HL-60/S4 treated with retinoic acid at 250 ng/mL for 4 days and 3 days (cell line): ENCODE results near the gene LRPAP1.

Source experiments
- in situ Hi-C: fragments of 300-500 bp; cut with MboI; formaldehyde crosslinking; loops from 2 replicates; pipeline ENCODE4 v1.7.0; 2022; ENCODE audit warnings: low sequenced_read_pairs

The LRPAP1 gene

GRCh38 chr4:3502941-3503936 is 29.0 kb downstream of the LRPAP1 start:
- in situ Hi-C loops: no loop called here

GRCh38 chr4:3501825-3502425 is 30.3 kb downstream of the LRPAP1 start:
- in situ Hi-C loops: no loop called here

DNA sequence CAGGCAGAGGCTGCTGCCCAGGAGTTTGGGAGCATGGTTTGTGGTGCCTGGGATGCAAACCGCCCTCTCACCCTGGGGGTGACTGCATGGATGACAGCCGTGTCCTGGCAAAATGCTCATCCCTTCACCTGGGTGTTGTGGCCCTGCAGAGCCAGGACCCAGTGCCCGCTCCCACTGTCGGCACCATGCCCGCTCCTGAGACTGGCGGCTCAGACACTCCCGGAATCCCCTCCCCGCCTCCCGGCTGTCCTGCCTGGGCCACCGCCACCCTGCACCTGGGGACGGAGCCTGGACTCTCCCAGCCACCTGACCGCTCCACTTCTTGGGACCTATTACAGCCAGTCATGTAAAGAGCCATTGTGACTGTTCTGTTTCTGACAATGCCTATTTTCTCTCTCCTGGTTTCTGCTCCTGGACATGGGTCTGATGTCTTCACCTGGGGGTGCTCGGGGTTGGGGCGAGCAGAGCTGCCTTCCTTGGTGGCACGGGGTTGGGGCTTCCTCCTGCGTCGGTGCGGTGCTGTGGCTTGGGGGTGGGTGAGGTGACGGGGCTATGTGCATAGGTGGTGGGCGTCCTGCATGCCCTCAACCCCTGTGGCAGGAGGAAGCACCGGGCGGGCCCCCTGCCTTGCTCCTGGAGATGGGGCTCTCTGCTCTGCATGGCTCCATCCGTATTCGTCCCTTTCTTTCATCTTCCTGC is 30.9 kb downstream of the LRPAP1 start:
- in situ Hi-C loops: no loop called here

GRCh38 chr4:3500634-3501101 is 31.6 kb downstream of the LRPAP1 start:
- in situ Hi-C loops: no loop called here

DNA sequence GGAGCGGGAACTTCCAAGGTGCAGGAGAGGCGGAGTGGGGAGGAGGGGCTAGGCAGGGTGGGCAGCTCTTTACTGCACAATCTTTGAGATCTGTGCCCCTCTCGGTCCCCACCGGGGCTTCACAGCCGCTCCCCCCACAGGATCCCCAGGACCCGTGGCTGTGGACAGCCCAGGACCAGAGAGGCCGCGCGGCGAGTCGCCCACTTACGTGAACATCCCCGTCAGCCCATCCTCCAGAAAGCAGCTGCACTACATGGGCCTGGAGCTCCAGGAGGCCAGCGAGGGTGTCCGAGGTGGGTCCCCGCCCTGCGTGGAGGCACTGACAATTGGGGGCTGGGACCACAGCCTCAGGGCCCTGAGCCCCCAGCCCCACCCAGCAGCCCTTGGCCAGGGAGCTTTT is 32.1 kb downstream of the LRPAP1 start:
- in situ Hi-C loops: no loop called here

- in situ Hi-C loops: no loop called here
Measured at GRCh38 chr4:3499710-3500109, 32.5 kb downstream of the LRPAP1 start.

GRCh38 chr4:3498901-3499510 is 33.2 kb downstream of the LRPAP1 start:
- in situ Hi-C loops: no loop called here

- in situ Hi-C loops: no loop called here
Measured at GRCh38 chr4:3498407-3498806, 33.8 kb downstream of the LRPAP1 start.

DNA sequence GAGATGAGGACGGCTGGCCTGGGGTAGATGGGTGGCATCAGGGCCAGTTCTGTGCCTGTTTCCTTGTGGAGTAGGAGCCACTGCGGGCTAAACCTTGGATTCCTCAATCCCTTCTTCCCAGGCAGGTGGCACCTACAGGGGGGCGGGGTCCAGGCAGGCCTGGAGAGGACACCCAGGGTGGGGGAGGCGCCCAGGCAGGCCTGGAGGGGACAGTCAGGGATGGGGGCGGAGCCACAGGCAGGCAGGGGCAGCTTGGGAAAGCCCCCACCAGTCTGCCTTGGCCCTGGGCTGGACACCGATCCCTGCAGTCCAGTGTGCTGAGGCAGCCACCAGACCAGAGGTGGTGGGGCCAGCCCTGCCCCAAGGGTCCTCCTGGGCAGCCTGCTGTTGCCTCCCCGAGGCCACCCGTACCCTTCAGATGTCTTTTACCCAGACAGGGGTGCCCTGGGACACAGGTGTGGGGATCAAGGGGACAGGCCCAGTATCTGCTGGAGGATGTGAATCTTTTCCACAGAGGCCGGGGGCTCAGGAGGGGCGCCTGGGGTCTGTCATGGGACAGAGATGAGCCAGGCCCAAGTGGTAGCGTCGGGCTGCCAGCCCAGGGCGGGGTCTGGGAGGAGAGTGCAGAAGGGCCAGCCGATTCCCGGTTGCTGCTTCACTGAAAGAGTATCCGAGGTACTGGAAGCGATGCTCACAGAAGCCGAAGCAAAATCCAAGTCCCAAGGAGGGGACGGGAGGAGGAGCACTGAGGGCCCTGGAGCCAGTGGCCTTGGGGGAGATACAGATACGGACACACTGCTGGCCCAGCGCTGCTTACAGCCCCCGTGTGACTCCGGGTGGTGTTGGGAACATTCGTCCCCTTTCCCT is 34.5 kb downstream of the LRPAP1 start:
- in situ Hi-C loops: no loop called here

DNA sequence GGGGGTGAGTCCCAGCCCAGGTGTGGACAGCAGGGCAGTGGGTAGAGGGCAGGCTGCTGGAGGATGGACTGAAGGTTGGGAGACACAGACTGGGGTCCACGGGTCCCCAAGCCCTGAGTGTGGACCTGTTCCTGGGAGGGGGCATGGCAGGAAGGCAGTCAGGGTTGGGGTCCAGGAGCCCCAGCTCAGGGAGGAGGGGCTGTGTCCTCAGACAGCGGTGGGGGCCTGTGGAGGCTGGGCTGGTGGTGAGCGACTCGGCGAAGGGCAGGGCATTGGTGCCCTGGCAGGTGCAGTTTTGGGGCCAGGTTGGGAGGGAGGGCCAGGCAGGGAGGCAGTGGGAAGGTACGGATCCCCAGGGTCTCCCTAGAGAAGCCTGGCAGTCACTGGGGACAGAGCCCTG is 35.1 kb downstream of the LRPAP1 start:
- in situ Hi-C loops: no loop called here

DNA sequence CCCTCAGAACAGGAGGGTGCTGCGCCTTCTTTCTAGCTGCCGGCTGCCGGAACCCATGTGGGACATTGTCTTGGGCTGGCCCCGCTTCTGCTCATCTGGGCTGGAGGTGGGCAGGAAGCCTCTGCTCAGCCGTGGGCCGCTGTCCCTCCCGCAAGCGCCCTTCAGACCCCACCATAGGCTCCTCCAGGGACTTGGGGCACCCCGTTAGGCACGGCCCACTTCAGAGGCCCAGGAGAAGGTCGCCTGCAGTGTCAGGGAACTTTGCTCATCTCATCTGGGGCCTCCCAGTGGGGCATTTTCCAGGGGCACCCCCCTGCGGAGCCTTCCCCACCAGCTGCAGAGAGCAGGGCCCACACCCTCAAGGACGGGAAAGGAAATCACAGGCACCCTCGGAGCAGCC is 36.2 kb downstream of the LRPAP1 start:
- in situ Hi-C loops: no loop called here

DNA sequence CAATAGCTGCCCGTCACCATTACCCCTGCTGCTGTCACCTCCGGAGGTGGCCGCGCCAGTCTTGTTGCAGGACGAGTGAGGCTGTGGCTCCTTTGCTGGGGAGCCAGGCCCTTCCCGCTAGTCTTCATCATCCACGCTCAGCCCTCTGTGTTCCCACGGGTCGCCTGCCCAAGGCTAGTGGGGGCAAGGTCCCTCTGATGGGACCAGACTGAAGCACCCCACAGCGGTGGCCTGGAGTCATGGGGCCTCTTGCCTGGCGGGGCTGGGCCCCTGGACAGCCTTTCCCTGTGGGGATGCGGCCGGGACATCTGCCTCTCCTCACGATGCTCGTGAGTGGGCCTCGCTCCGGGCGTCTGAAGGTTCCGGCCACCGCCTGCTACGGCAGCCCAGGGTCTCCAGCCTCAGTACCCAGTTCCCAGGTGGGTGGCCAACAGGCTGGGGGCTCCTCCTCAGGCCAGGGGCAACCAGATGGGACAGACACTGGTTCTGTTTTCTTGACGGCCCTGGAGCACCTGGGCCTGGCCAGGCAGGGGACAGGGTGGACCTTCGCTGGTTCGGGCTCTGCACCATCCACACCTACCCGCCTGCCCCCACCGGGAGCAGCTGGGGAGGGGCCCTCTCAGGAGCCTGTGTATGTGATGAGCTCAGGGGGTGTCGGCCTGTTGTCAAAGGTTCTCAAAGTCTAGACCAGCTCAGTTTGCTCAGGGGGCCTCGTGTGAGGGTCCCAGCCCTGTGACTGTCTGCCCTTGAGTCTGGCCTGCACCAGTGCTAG is 36.8 kb downstream of the LRPAP1 start:
- in situ Hi-C loops: no loop called here

DNA sequence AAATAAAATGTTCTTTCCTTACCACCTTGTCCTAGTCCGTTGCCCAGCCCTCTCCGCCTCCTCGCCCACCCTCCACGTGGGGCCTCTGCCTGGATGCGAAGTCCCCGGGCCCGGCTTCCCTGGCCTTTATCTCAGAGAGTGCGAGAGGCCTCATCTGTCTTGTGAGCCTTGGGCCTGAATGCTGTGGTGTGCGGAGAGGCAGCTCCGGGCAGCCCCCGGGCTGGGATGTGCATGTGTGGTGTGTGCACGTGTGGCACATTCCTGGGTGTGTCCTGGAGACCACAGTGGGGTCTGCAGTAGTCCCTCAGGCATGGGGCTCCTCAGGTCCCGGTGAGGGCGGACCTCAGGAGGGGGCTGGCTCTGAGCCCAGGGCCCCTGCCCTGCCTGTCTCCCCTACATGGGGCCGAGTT is 37.8 kb downstream of the LRPAP1 start:
- in situ Hi-C loops: no loop called here

- in situ Hi-C loops: no loop called here
Measured at GRCh38 chr4:3493720-3494461, 38.3 kb downstream of the LRPAP1 start.

DNA sequence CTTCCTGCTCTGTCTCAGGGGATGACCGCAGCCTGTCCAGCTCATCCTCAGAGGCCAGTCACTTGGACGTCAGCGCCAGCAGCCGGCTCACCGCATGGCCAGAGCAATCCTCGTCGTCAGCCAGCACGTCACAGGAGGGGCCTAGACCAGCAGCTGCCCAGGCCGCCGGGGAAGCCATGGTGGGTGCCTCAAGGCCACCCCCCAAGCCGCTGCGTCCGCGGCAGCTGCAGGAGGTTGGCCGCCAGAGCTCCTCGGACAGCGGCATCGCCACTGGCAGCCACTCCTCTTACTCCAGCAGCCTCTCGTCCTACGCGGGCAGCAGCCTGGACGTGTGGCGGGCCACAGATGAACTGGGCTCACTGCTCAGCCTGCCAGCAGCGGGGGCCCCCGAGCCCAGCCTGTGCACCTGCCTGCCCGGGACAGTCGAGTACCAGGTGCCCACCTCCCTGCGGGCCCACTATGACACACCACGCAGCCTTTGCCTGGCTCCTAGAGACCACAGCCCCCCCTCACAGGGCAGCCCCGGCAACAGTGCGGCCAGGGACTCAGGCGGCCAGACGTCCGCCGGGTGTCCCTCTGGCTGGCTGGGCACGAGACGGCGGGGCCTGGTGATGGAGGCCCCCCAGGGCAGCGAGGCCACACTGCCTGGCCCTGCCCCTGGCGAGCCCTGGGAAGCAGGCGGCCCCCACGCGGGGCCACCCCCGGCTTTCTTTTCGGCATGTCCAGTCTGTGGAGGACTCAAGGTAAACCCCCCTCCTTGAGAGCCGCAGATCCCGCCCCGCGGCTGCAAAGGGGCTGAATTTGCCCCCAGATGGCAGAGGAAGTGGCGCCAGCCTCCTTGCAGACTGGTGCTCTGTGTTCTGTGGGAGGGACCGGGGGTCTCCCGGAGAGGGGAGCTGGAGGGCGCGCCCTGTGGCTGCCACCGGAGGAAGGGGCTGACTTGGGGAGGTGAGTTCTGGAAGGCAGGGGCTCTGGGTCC is 39.2 kb downstream of the LRPAP1 start:
- in situ Hi-C loops: no loop called here

DNA sequence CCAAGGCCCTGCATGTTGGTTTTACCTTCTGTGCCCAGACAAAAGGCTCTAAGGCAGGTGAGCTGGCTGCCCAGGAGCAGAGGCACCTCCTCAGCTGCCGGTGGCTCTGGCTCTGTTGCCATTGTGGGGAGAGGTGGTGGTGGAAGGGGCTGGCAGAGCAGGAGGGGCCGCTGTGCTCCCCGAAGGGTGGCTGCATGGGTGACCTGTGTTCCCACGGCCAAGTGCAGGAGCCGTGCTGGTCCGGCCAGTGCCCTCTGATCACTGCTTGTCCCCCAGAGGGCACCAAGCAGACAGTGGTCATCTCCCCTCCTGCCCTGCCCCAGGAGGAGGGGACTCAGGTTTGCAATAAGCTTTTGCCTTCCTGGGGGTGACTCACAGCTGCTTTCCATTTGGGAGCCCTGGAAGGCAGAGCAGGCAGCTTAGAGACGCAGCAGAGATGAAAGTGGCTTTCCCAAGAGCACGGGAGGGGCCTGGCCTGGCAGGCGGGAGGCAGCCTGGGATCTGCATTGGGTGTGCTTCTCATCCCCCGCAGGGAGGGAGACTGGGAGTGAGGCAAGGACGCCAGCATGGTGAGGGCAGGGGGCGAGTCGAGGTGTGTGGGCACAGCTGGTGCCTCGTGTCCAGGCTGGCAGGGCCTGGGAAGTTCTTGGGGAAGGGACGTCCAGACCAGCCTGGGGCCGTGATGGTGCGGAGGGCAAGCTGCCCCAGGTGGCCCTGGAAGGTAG is 40.4 kb downstream of the LRPAP1 start:
- in situ Hi-C loops: no loop called here

GRCh38 chr4:3489451-3489962 is 42.7 kb downstream of the LRPAP1 start:
- in situ Hi-C loops: no loop called here
